Uterus (tissue), 2 donors: ENCODE measurements around the gene LEFTY1.

Experiments
- POLR2A ChIP-seq, 2 donors: fragments of 450-650 bp; IDR thresholded peaks; one replicate each; pipeline ENCODE4 v1.6.1; 2016; ENCODE audit warnings: antibody characterized with exemption in 2 of 2, mild to moderate bottlenecking in 1 of 2, moderate library complexity in 1 of 2
- TF ChIP-seq, protein P1 (sequence below), 4 experiments: fragments of 200-600 bp in 2 of 4; fragments of 450-650 bp in 2 of 4; sonication (generic) in 2 of 4; IDR thresholded peaks; one replicate each; pipeline ENCODE4 v1.5.1; 2016 to 2019; ENCODE audit warnings: antibody characterized with exemption in 4 of 4, mild to moderate bottlenecking in 2 of 4, moderate library complexity in 1 of 4

DNA sequence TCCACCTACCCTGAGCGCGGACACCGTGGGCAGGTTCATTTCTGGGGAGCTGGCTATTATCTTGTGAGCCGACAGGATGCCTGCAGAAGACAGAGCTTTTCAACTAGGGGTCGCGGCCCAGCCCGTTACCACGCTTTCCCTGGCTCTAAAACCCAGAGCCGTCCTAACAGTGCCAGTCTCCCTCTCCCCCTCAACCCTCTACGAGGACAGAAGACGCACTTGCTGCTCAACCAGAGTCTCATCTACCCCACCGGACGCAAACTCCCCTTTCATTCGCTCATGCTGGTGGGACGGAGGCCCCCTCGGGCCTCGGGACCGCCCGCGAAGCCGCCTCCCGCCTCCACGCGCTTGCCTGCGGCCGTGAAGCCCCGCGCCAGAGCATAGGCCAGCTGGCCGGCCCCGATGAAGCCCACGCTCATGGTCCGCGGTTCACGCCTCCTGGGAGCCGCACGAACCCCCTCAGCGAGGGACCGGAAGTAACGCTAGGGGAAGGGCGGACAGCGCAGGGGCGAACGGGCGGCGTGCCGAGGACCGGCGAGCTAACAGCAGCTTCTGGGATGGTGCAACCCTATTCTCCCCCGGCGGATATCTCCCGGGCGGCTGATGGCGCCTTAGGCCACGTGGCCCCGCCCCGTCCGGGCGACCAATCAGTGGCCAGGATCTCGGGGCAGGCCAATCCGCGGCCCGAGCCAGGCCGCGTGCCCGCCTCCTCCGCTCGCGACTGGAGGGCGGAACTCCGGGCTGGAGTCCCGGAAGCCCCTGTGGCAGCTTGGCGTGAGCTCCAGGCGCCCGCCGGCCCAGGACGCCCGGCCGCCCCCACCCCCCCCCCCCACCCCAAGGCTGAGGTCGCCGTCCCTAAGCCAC lies 35.0 kb upstream of the LEFTY1 start, which contains the start of gene PYCR2:
- TF ChIP-seq, protein P1, sequence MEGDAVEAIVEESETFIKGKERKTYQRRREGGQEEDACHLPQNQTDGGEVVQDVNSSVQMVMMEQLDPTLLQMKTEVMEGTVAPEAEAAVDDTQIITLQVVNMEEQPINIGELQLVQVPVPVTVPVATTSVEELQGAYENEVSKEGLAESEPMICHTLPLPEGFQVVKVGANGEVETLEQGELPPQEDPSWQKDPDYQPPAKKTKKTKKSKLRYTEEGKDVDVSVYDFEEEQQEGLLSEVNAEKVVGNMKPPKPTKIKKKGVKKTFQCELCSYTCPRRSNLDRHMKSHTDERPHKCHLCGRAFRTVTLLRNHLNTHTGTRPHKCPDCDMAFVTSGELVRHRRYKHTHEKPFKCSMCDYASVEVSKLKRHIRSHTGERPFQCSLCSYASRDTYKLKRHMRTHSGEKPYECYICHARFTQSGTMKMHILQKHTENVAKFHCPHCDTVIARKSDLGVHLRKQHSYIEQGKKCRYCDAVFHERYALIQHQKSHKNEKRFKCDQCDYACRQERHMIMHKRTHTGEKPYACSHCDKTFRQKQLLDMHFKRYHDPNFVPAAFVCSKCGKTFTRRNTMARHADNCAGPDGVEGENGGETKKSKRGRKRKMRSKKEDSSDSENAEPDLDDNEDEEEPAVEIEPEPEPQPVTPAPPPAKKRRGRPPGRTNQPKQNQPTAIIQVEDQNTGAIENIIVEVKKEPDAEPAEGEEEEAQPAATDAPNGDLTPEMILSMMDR (IDR thresholded peaks at IDR 0.05) = peak in 2 of 4 experiments; percentile 27 to 31
- peak; percentile 91 to 96 for TF ChIP-seq POLR2A (IDR thresholded peaks at IDR 0.05)
